H9 (cell line): ENCODE results near the gene CCDC102A. TPM values are rescaled to one million over a fixed set of nuclear protein-coding genes. Genes with fewer than 3 reads are reported as not detected.

Experiments used
- DNase-seq: peaks from one replicate; pipeline ENCODE4 v3.0.0-alpha.2; 2017
- H2AFZ ChIP-seq: one replicate; pipeline ENCODE4 v1.6.1; 2013; ENCODE audit warnings: mild to moderate bottlenecking, low read length, control low read depth, moderate library complexity
- H2AK5ac ChIP-seq: 2 replicates; pipeline ENCODE4 v1.6.1; 2013; ENCODE audit warnings: low read length, control low read depth, mixed read lengths; ENCODE audit not compliant: insufficient read length
- H2BK120ac ChIP-seq: one replicate; pipeline ENCODE4 v1.6.1; 2013; ENCODE audit warnings: low read depth, mild to moderate bottlenecking, low read length, control low read depth, inconsistent platforms; ENCODE audit not compliant: poor library complexity, severe bottlenecking
- H2BK12ac ChIP-seq: 2 replicates; pipeline ENCODE4 v1.6.1; 2013; ENCODE audit warnings: low read length, control low read depth, mixed read lengths, low read depth; ENCODE audit not compliant: insufficient read length
- H2BK15ac ChIP-seq: 2 replicates; pipeline ENCODE4 v1.6.1; 2013; ENCODE audit warnings: low read depth, low read length, control low read depth
- H2BK20ac ChIP-seq: one replicate; pipeline ENCODE4 v1.6.1; 2013; ENCODE audit warnings: low read depth, mild to moderate bottlenecking, low read length, control low read depth, inconsistent platforms; ENCODE audit not compliant: poor library complexity, severe bottlenecking
- H2BK5ac ChIP-seq: 2 replicates; pipeline ENCODE4 v1.6.1; 2013; ENCODE audit warnings: low read length, control low read depth, mixed read lengths; ENCODE audit not compliant: insufficient read length
- H3K14ac ChIP-seq: 2 replicates; pipeline ENCODE4 v1.6.1; 2013; ENCODE audit warnings: low read length, control low read depth; ENCODE audit not compliant: insufficient read depth
- H3K18ac ChIP-seq: 2 replicates; pipeline ENCODE4 v1.6.1; 2013; ENCODE audit warnings: low read depth, mild to moderate bottlenecking, mixed read lengths, low read length, control low read depth; ENCODE audit not compliant: insufficient read length
- H3K23ac ChIP-seq: 2 replicates; pipeline ENCODE4 v1.6.1; 2013; ENCODE audit warnings: low read length, control low read depth, mixed read lengths, low read depth; ENCODE audit not compliant: insufficient read length
- H3K23me2 ChIP-seq: 2 replicates; pipeline ENCODE4 v1.6.1; 2013; ENCODE audit warnings: low read depth, mild to moderate bottlenecking, mixed read lengths, low read length, control low read depth; ENCODE audit not compliant: insufficient read length, poor library complexity, severe bottlenecking
- H3K27ac ChIP-seq: 2 replicates; pipeline ENCODE4 v1.5.1; 2013; ENCODE audit warnings: low read length, control low read depth, mixed read lengths, low read depth; ENCODE audit not compliant: insufficient read length
- H3K27me3 ChIP-seq: 2 replicates; pipeline ENCODE4 v1.6.1; 2013; ENCODE audit warnings: low read length, control low read depth, inconsistent platforms; ENCODE audit not compliant: insufficient read depth
- H3K4ac ChIP-seq: 2 replicates; pipeline ENCODE4 v1.6.1; 2013; ENCODE audit warnings: low read depth, mild to moderate bottlenecking, control low read depth, inconsistent platforms, low read length, moderate library complexity
- H3K4me1 ChIP-seq: 2 replicates; pipeline ENCODE4 v1.6.1; 2013; ENCODE audit warnings: low read length, control low read depth, inconsistent platforms; ENCODE audit not compliant: insufficient read depth
- H3K4me2 ChIP-seq: 2 replicates; pipeline ENCODE4 v1.6.1; 2013; ENCODE audit warnings: low read length, control low read depth, mixed read lengths; ENCODE audit not compliant: insufficient read length, insufficient read depth
- H3K56ac ChIP-seq: 2 replicates; pipeline ENCODE4 v1.6.1; 2013; ENCODE audit warnings: low read depth, mild to moderate bottlenecking, mixed read lengths, low read length, control low read depth; ENCODE audit not compliant: insufficient read length
- H3K79me1 ChIP-seq: 2 replicates; pipeline ENCODE4 v1.6.1; 2013; ENCODE audit warnings: low read depth, mild to moderate bottlenecking, moderate library complexity, low read length, control low read depth, inconsistent platforms; ENCODE audit not compliant: insufficient read depth, poor library complexity, severe bottlenecking
- H3K79me2 ChIP-seq: 2 replicates; pipeline ENCODE4 v1.6.1; 2013; ENCODE audit warnings: low read length, control low read depth, inconsistent platforms; ENCODE audit not compliant: insufficient read depth
- H3K9ac ChIP-seq: 2 replicates; pipeline ENCODE4 v1.6.1; 2013; ENCODE audit warnings: low read length, control low read depth, mixed read lengths; ENCODE audit not compliant: insufficient read length; ENCODE audit errors: extremely low read depth
- H3K9me3 ChIP-seq: one replicate; pipeline ENCODE4 v1.6.1; 2013; ENCODE audit warnings: low read depth, low read length, inconsistent platforms; ENCODE audit not compliant: control insufficient read depth
- H3T11ph ChIP-seq: one replicate; pipeline ENCODE4 v1.6.1; 2013; ENCODE audit warnings: mild to moderate bottlenecking, low read length, control low read depth, inconsistent platforms
- H4K20me1 ChIP-seq: one replicate; pipeline ENCODE4 v1.6.1; 2013; ENCODE audit not compliant: control insufficient read depth, insufficient read length, insufficient read depth
- H4K5ac ChIP-seq: 2 replicates; pipeline ENCODE4 v1.6.1; 2013; ENCODE audit warnings: low read depth, mild to moderate bottlenecking, mixed read lengths, low read length, control low read depth; ENCODE audit not compliant: insufficient read length
- H4K8ac ChIP-seq: replicated peaks from 2 replicates; pipeline ENCODE4 v1.6.1; 2013; ENCODE audit warnings: low read length, control low read depth, mixed read lengths, low read depth; ENCODE audit not compliant: insufficient read length
- H4K91ac ChIP-seq: 2 replicates; pipeline ENCODE4 v1.6.1; 2013; ENCODE audit warnings: low read depth, mild to moderate bottlenecking, moderate library complexity, mixed read lengths, low read length, control low read depth; ENCODE audit not compliant: insufficient read length
- H3K27ac Mint-ChIP-seq, 3 experiments: 2 replicates in 2 of 3; 3 replicates in 1 of 3; pipeline ENCODE4 v1.8.0; 2020 to 2021; ENCODE audit warnings: mixed read lengths in 3 of 3, mild to moderate bottlenecking in 1 of 3, moderate library complexity in 1 of 3
- H3K27me3 Mint-ChIP-seq: 2 replicates; pipeline ENCODE4 v1.8.0; 2021; ENCODE audit warnings: low read depth, mild to moderate bottlenecking, moderate library complexity, mixed read lengths
- H3K36me3 Mint-ChIP-seq, 3 experiments: 2 replicates in 2 of 3; 3 replicates in 1 of 3; pipeline ENCODE4 v1.8.0; 2020 to 2021; ENCODE audit warnings: low read depth in 3 of 3, mixed read lengths in 3 of 3; ENCODE audit not compliant: insufficient read depth in 1 of 3
- H3K4me1 Mint-ChIP-seq, 2 experiments: 2 replicates each; pipeline ENCODE4 v1.8.0; 2020; ENCODE audit warnings: mixed read lengths in 2 of 2
- H3K4me3 Mint-ChIP-seq, 2 experiments: 2 replicates in 1 of 2; 3 replicates in 1 of 2; pipeline ENCODE4 v1.8.0; 2020 to 2021; ENCODE audit warnings: mild to moderate bottlenecking in 2 of 2, mixed read lengths in 2 of 2, moderate library complexity in 1 of 2
- H3K9me3 Mint-ChIP-seq, 2 experiments: 2 replicates in 1 of 2; 3 replicates in 1 of 2; pipeline ENCODE4 v1.8.0; 2020; ENCODE audit warnings: mild to moderate bottlenecking in 2 of 2, mixed read lengths in 2 of 2, moderate library complexity in 1 of 2
- WGBS: extraction: QIAGEN DNeasy Blood & Tissue Kit; methylation state at CpG from one replicate; pipeline ENCODE4 v1.1.7; 2013; ENCODE audit warnings: missing lambda C conversion rate, low lambda C conversion rate, mixed read lengths; ENCODE audit not compliant: insufficient read length; ENCODE audit errors: extremely low coverage; 5-methylcytosine and 5-hydroxymethylcytosine counted together
- total RNA-seq: library from RNA; stranded (reverse); gene quantifications from 2 replicates; pipeline ENCODE4 v1.2.1, GENCODE V29; 2021
- TF ChIP-seq, protein P1 (sequence below): fragments of 200-600 bp; sonication (generic); conservative IDR thresholded peaks from 3 replicates; pipeline ENCODE4 v1.8.0; 2021; ENCODE audit warnings: antibody characterized with exemption, mild to moderate bottlenecking

CCDC102A gene
- total RNA-seq, 1 experiment from 2014 or later: 8.2 TPM

GRCh38 chr16:57473906-57474305 is 62.5 kb downstream of the CCDC102A start:
- Histone ChIP-seq H2BK12ac (no peak overlapping the region), H2AFZ (no peak overlapping the region), H3K4ac (no peak overlapping the region), H4K5ac (no peak overlapping the region), H3K79me1 (no peaks in the 10 kb centered on the region), H3K56ac (no peak overlapping the region), H3K9me3 (no peaks in the 10 kb centered on the region), H3K4me1 (peaks cover 17% of the 10 kb centered on the region; the same call in 1 of the 2 replicates), H4K8ac (no peak overlapping the region), H3K23ac (no peak overlapping the region), H3K9ac (no peak overlapping the region), H3K18ac (no peak overlapping the region), H4K91ac (no peak overlapping the region), H3T11ph (no peak overlapping the region), H2BK120ac (no peak overlapping the region), H3K79me2 (no peaks in the 10 kb centered on the region), H4K20me1 (no peaks in the 10 kb centered on the region), H3K14ac (no peak overlapping the region), H2BK15ac (no peak overlapping the region), H2BK5ac (no peak overlapping the region), H2BK20ac (no peak overlapping the region), H3K23me2 (no peaks in the 10 kb centered on the region), H3K27ac (no peak overlapping the region), H2AK5ac (no peak overlapping the region), H3K4me2 (no peak overlapping the region), H3K27me3 (no peaks in the 10 kb centered on the region)
- Mint-ChIP-seq H3K27ac (peak overlapping the region in 1 of 3 experiments; percentile 55; a peak in 1 of 7 replicates), H3K4me1 (peaks cover 33 to 55% of the 10 kb centered on the region in 2 experiments), H3K9me3 (no peaks in the 10 kb centered on the region), H3K4me3 (no peak overlapping the region), H3K27me3 (peaks cover 5% of the 10 kb centered on the region), H3K36me3 (peaks cover 25 to 38% (median 32%) of the 10 kb centered on the region in 3 experiments)
- no CpG with 5 or more reads among the region's 8 CpGs for WGBS
- DNase-seq: no peak
- TF ChIP-seq, protein P1, sequence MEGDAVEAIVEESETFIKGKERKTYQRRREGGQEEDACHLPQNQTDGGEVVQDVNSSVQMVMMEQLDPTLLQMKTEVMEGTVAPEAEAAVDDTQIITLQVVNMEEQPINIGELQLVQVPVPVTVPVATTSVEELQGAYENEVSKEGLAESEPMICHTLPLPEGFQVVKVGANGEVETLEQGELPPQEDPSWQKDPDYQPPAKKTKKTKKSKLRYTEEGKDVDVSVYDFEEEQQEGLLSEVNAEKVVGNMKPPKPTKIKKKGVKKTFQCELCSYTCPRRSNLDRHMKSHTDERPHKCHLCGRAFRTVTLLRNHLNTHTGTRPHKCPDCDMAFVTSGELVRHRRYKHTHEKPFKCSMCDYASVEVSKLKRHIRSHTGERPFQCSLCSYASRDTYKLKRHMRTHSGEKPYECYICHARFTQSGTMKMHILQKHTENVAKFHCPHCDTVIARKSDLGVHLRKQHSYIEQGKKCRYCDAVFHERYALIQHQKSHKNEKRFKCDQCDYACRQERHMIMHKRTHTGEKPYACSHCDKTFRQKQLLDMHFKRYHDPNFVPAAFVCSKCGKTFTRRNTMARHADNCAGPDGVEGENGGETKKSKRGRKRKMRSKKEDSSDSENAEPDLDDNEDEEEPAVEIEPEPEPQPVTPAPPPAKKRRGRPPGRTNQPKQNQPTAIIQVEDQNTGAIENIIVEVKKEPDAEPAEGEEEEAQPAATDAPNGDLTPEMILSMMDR: no peak
